WTC11 (cell line): ENCODE data around the gene RXRB. TPM values are rescaled to one million over a fixed set of nuclear protein-coding genes. Genes with fewer than 3 reads are reported as not detected.
A peak's percentile ranks its signal among the peaks of the same experiment; 100 is the strongest.

Experiments
- ATAC-seq: fragments of 200-7000 bp; cut with Tn5 transposase; 2 replicates; pipeline ENCODE4 v1.10.0; 2021; ENCODE audit warnings: mild to moderate bottlenecking, moderate library complexity
- CTCF ChIA-PET: fragments of 300-600 bp; sonication (Branson Sonifier 250); formaldehyde crosslinking; loops from one replicate; lab custom pipeline; 2021; ENCODE audit warnings: antibody characterized with exemption; lab: Charles Lee
- POLR2A ChIA-PET: fragments of 350-600 bp; sonication (Branson Sonifier 250); formaldehyde crosslinking; loops from one replicate; lab custom pipeline; 2021; ENCODE audit warnings: antibody characterized with exemption; lab: Charles Lee
- DNase-seq: peaks from one replicate; pipeline ENCODE4 v3.0.0; 2021; ENCODE audit warnings: low spot score
- H3K27ac Mint-ChIP-seq: 2 replicates; pipeline ENCODE4 v1.8.0; 2021; ENCODE audit warnings: mixed read lengths
- H3K27me3 Mint-ChIP-seq: 2 replicates; pipeline ENCODE4 v1.8.0; 2021; ENCODE audit warnings: low read depth, mild to moderate bottlenecking, moderate library complexity, mixed read lengths
- H3K36me3 Mint-ChIP-seq: 2 replicates; pipeline ENCODE4 v1.8.0; 2021; ENCODE audit warnings: mixed read lengths
- H3K4me1 Mint-ChIP-seq: 2 replicates; pipeline ENCODE4 v1.8.0; 2022; ENCODE audit warnings: mixed read lengths
- H3K4me3 Mint-ChIP-seq: 2 replicates; pipeline ENCODE4 v1.8.0; 2021; ENCODE audit warnings: mild to moderate bottlenecking, moderate library complexity, mixed read lengths
- H3K9me3 Mint-ChIP-seq: 2 replicates; pipeline ENCODE4 v1.8.0; 2021; ENCODE audit warnings: mixed read lengths
- CREB1 ChIP-seq: sonication (generic); formaldehyde crosslinking; IDR thresholded peaks from 2 replicates; pipeline ENCODE4 v1.8.0; 2023; ENCODE audit warnings: mild to moderate bottlenecking, missing genetic modification reagents
- CREM ChIP-seq: sonication (generic); formaldehyde crosslinking; IDR thresholded peaks from 2 replicates; pipeline ENCODE4 v1.8.1; 2022; ENCODE audit warnings: mild to moderate bottlenecking, missing genetic modification reagents, moderate library complexity
- ELF4 ChIP-seq: sonication (generic); formaldehyde crosslinking; IDR thresholded peaks from 2 replicates; pipeline ENCODE4 v1.8.1; 2022; ENCODE audit warnings: low read depth, mild to moderate bottlenecking, moderate library complexity, missing genetic modification reagents
- ETV6 ChIP-seq: sonication (generic); formaldehyde crosslinking; IDR thresholded peaks from 2 replicates; pipeline ENCODE4 v1.8.1; 2022; ENCODE audit warnings: mild to moderate bottlenecking, missing genetic modification reagents
- FOXJ3 ChIP-seq: sonication (generic); formaldehyde crosslinking; IDR thresholded peaks from 2 replicates; pipeline ENCODE4 v1.9.0; 2021; ENCODE audit warnings: missing genetic modification reagents, mild to moderate bottlenecking, borderline replicate concordance
- FOXK1 ChIP-seq: sonication (generic); formaldehyde crosslinking; IDR thresholded peaks from 2 replicates; pipeline ENCODE4 v1.8.0; 2022; ENCODE audit warnings: mild to moderate bottlenecking, moderate library complexity, missing genetic modification reagents
- MXD4 ChIP-seq: fragments of 250-450 bp; sonication (Bioruptor Pico); IDR thresholded peaks from 2 replicates; pipeline ENCODE4 v1.8.0; 2021; ENCODE audit warnings: mild to moderate bottlenecking, moderate library complexity, borderline replicate concordance
- RORB ChIP-seq: fragments of 250-450 bp; sonication (Bioruptor Pico); IDR thresholded peaks from 2 replicates; pipeline ENCODE4 v1.9.0; 2021; ENCODE audit warnings: mild to moderate bottlenecking
- SMAD3 ChIP-seq: sonication (generic); formaldehyde crosslinking; IDR thresholded peaks from 2 replicates; pipeline ENCODE4 v1.8.0; 2022; ENCODE audit warnings: missing genetic modification reagents, mild to moderate bottlenecking, borderline replicate concordance
- SP1 ChIP-seq: sonication (generic); formaldehyde crosslinking; conservative IDR thresholded peaks from 2 replicates; pipeline ENCODE4 v1.8.1; 2022; ENCODE audit warnings: missing genetic modification reagents
- ZNF423 ChIP-seq: fragments of 250-450 bp; sonication (Bioruptor Pico); IDR thresholded peaks from 2 replicates; pipeline ENCODE4 v2.1.2; 2022; ENCODE audit warnings: mild to moderate bottlenecking, moderate library complexity
- total RNA-seq: library from RNA; stranded (reverse); gene quantifications from 3 replicates; pipeline ENCODE4 v1.2.3, GENCODE V29; 2021
- TF ChIP-seq, protein P1 (sequence below): sonication (generic); formaldehyde crosslinking; IDR thresholded peaks from 2 replicates; pipeline ENCODE4 v1.8.0; 2022; ENCODE audit warnings: mild to moderate bottlenecking, missing genetic modification reagents
- TF ChIP-seq, protein P2 (sequence below): fragments of 250-450 bp; sonication (Bioruptor Pico); IDR thresholded peaks from 2 replicates; pipeline ENCODE4 v1.9.0; 2021; ENCODE audit warnings: mild to moderate bottlenecking, borderline replicate concordance
- TF ChIP-seq, protein P3 (sequence below): sonication (generic); formaldehyde crosslinking; IDR thresholded peaks from 2 replicates; pipeline ENCODE4 v1.8.1; 2022; ENCODE audit warnings: mild to moderate bottlenecking, moderate library complexity, missing genetic modification reagents
- TF ChIP-seq, protein P4 (sequence below): sonication (generic); formaldehyde crosslinking; IDR thresholded peaks from 2 replicates; pipeline ENCODE4 v1.8.0; 2022; ENCODE audit warnings: mild to moderate bottlenecking, missing genetic modification reagents
- TF ChIP-seq, protein P5 (sequence below): sonication (generic); formaldehyde crosslinking; IDR thresholded peaks from 2 replicates; pipeline ENCODE4 v1.8.0; 2023; ENCODE audit warnings: missing genetic modification reagents, mild to moderate bottlenecking, borderline replicate concordance
- TF ChIP-seq, protein P6 (sequence below): sonication (generic); formaldehyde crosslinking; conservative IDR thresholded peaks from 2 replicates; pipeline ENCODE4 v1.8.1; 2023; ENCODE audit warnings: mild to moderate bottlenecking, low read depth, missing genetic modification reagents, moderate library complexity

The RXRB gene
- total RNA-seq, 1 experiment from 2014 or later = 24.5 TPM

DNA sequence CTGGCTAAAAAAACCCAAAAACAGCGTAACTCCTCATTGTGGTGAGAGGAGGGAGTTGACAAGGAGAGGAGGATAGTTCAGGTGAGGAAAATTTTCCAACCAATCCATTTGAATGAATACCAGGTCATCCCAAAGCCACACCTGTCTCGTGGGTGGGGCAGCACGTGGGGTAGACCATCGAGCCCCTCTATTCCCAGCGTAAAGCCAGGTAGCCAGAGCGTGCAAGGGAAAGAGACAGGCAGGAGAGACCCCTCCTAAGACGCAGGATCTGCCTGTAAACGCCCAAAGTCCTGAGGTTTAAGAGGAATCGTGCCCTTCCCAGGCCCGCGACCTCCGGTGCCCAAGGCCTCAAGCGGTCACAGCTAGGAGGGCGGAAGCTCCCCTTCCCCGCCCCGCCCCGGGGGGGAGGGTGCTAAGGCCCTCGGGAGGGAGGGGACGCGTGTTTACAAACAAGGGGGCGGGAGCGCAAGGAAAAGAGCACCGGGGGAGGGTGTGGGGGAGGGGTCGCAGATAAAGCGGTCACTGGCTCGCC is 712 bp downstream of the RXRB start:
- Mint-ChIP-seq H3K4me3 (peak overlapping the region; percentile 97), H3K36me3 (peaks cover 41% of the 10 kb centered on the region), H3K27ac (peak overlapping the region; percentile 82), H3K27me3 (no peaks in the 10 kb centered on the region), H3K4me1 (peaks cover 49% of the 10 kb centered on the region), H3K9me3 (no peaks in the 10 kb centered on the region)
- peak; percentile 3 for ATAC-seq
- no peak for TF ChIP-seq SMAD3 (CRISPR knock-in tag)
- TF ChIP-seq MXD4 (CRISPR knock-in tag) = no peak
- TF ChIP-seq CREB1 (CRISPR knock-in tag) = 0 out of 2 replicates have a peak, but pooled peaks have one; percentile 12
- TF ChIP-seq, protein P1, sequence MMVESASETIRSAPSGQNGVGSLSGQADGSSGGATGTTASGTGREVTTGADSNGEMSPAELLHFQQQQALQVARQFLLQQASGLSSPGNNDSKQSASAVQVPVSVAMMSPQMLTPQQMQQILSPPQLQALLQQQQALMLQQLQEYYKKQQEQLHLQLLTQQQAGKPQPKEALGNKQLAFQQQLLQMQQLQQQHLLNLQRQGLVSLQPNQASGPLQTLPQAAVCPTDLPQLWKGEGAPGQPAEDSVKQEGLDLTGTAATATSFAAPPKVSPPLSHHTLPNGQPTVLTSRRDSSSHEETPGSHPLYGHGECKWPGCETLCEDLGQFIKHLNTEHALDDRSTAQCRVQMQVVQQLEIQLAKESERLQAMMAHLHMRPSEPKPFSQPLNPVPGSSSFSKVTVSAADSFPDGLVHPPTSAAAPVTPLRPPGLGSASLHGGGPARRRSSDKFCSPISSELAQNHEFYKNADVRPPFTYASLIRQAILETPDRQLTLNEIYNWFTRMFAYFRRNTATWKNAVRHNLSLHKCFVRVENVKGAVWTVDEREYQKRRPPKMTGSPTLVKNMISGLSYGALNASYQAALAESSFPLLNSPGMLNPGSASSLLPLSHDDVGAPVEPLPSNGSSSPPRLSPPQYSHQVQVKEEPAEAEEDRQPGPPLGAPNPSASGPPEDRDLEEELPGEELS (CRISPR knock-in tag) = peak; percentile 97; the same call in 1 of the 2 replicates
- TF ChIP-seq ELF4 = 0 out of 2 replicates have a peak, but pooled peaks have one; percentile 41
- peak; percentile 98 for TF ChIP-seq FOXK1 (CRISPR knock-in tag)
- peak; percentile 86 for DNase-seq
- ChIA-PET CTCF (interaction anchor here (0.9 to 2.2 kb wide), 7 partner anchors 9 to 82 kb away, joined by 3 to 20 read pairs (median 3); no protein-coding TSS in a partner anchor), POLR2A (interaction anchor here (0.7 to 1.5 kb wide), 4 partner anchors 9 to 228 kb away, joined by 3 to 6 read pairs (median 4); partner anchors contain the start of genes B3GALT4 and RING1)

DNA sequence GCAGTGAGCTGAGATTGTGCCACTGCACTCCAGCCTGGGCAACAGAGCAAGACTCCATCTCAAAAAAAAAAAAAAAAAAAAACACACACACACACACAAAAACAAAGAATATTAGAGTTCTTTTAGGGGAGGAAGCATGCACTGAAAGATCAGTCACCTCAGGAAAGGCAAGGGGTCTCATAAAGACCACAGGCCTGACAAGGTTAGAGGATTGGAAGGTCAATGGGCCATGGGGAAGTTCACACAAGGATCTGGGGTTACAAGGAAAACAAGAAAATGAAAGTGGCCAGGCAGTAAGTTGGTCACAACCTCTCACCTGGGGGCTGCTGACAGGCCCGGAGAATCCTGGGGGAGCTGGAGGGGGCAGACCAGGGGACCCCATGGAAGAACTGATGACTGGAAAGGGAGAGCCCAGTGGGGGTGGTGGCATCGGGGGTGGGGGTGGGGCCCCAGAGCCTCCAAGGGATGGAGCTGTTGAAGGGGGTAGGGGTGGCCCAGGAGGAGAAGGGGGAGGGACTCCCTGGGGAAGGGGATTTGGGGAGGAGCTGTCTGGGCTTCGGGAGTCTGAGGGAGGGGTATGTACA is 1.5 kb downstream of the RXRB start:
- Mint-ChIP-seq H3K36me3 (peaks cover 44% of the 10 kb centered on the region), H3K9me3 (no peaks in the 10 kb centered on the region), H3K4me1 (peaks cover 45% of the 10 kb centered on the region), H3K4me3 (peak overlapping the region; percentile 97), H3K27me3 (no peaks in the 10 kb centered on the region), H3K27ac (peak overlapping the region; percentile 82)
- DNase-seq = no peak
- ChIA-PET CTCF (interaction anchor here (0.9 to 2.2 kb wide), 6 partner anchors 9 to 81 kb away, joined by 3 to 20 read pairs (median 4); no protein-coding TSS in a partner anchor), POLR2A (interaction anchor here (0.9 kb wide), 1 partner anchor 10 kb away, joined by 6 read pairs; the partner anchor contains the start of gene RING1)
- TF ChIP-seq, protein P2, sequence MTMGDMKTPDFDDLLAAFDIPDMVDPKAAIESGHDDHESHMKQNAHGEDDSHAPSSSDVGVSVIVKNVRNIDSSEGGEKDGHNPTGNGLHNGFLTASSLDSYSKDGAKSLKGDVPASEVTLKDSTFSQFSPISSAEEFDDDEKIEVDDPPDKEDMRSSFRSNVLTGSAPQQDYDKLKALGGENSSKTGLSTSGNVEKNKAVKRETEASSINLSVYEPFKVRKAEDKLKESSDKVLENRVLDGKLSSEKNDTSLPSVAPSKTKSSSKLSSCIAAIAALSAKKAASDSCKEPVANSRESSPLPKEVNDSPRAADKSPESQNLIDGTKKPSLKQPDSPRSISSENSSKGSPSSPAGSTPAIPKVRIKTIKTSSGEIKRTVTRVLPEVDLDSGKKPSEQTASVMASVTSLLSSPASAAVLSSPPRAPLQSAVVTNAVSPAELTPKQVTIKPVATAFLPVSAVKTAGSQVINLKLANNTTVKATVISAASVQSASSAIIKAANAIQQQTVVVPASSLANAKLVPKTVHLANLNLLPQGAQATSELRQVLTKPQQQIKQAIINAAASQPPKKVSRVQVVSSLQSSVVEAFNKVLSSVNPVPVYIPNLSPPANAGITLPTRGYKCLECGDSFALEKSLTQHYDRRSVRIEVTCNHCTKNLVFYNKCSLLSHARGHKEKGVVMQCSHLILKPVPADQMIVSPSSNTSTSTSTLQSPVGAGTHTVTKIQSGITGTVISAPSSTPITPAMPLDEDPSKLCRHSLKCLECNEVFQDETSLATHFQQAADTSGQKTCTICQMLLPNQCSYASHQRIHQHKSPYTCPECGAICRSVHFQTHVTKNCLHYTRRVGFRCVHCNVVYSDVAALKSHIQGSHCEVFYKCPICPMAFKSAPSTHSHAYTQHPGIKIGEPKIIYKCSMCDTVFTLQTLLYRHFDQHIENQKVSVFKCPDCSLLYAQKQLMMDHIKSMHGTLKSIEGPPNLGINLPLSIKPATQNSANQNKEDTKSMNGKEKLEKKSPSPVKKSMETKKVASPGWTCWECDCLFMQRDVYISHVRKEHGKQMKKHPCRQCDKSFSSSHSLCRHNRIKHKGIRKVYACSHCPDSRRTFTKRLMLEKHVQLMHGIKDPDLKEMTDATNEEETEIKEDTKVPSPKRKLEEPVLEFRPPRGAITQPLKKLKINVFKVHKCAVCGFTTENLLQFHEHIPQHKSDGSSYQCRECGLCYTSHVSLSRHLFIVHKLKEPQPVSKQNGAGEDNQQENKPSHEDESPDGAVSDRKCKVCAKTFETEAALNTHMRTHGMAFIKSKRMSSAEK = no peak
- TF ChIP-seq FOXJ3 = no peak
- TF ChIP-seq CREB1 (CRISPR knock-in tag) = no peak
- no peak for TF ChIP-seq SP1 (CRISPR knock-in tag)
- no peak for TF ChIP-seq CREM (CRISPR knock-in tag)
- TF ChIP-seq, protein P3, sequence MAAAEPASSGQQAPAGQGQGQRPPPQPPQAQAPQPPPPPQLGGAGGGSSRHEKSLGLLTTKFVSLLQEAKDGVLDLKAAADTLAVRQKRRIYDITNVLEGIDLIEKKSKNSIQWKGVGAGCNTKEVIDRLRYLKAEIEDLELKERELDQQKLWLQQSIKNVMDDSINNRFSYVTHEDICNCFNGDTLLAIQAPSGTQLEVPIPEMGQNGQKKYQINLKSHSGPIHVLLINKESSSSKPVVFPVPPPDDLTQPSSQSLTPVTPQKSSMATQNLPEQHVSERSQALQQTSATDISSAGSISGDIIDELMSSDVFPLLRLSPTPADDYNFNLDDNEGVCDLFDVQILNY = no peak
- TF ChIP-seq RORB (CRISPR knock-in tag) = no peak
- TF ChIP-seq, protein P4, sequence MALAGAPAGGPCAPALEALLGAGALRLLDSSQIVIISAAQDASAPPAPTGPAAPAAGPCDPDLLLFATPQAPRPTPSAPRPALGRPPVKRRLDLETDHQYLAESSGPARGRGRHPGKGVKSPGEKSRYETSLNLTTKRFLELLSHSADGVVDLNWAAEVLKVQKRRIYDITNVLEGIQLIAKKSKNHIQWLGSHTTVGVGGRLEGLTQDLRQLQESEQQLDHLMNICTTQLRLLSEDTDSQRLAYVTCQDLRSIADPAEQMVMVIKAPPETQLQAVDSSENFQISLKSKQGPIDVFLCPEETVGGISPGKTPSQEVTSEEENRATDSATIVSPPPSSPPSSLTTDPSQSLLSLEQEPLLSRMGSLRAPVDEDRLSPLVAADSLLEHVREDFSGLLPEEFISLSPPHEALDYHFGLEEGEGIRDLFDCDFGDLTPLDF (CRISPR knock-in tag) = no peak
- TF ChIP-seq, protein P5, sequence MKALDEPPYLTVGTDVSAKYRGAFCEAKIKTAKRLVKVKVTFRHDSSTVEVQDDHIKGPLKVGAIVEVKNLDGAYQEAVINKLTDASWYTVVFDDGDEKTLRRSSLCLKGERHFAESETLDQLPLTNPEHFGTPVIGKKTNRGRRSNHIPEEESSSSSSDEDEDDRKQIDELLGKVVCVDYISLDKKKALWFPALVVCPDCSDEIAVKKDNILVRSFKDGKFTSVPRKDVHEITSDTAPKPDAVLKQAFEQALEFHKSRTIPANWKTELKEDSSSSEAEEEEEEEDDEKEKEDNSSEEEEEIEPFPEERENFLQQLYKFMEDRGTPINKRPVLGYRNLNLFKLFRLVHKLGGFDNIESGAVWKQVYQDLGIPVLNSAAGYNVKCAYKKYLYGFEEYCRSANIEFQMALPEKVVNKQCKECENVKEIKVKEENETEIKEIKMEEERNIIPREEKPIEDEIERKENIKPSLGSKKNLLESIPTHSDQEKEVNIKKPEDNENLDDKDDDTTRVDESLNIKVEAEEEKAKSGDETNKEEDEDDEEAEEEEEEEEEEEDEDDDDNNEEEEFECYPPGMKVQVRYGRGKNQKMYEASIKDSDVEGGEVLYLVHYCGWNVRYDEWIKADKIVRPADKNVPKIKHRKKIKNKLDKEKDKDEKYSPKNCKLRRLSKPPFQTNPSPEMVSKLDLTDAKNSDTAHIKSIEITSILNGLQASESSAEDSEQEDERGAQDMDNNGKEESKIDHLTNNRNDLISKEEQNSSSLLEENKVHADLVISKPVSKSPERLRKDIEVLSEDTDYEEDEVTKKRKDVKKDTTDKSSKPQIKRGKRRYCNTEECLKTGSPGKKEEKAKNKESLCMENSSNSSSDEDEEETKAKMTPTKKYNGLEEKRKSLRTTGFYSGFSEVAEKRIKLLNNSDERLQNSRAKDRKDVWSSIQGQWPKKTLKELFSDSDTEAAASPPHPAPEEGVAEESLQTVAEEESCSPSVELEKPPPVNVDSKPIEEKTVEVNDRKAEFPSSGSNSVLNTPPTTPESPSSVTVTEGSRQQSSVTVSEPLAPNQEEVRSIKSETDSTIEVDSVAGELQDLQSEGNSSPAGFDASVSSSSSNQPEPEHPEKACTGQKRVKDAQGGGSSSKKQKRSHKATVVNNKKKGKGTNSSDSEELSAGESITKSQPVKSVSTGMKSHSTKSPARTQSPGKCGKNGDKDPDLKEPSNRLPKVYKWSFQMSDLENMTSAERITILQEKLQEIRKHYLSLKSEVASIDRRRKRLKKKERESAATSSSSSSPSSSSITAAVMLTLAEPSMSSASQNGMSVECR (CRISPR knock-in tag) = no peak
- TF ChIP-seq, protein P6, sequence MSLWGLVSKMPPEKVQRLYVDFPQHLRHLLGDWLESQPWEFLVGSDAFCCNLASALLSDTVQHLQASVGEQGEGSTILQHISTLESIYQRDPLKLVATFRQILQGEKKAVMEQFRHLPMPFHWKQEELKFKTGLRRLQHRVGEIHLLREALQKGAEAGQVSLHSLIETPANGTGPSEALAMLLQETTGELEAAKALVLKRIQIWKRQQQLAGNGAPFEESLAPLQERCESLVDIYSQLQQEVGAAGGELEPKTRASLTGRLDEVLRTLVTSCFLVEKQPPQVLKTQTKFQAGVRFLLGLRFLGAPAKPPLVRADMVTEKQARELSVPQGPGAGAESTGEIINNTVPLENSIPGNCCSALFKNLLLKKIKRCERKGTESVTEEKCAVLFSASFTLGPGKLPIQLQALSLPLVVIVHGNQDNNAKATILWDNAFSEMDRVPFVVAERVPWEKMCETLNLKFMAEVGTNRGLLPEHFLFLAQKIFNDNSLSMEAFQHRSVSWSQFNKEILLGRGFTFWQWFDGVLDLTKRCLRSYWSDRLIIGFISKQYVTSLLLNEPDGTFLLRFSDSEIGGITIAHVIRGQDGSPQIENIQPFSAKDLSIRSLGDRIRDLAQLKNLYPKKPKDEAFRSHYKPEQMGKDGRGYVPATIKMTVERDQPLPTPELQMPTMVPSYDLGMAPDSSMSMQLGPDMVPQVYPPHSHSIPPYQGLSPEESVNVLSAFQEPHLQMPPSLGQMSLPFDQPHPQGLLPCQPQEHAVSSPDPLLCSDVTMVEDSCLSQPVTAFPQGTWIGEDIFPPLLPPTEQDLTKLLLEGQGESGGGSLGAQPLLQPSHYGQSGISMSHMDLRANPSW (CRISPR knock-in tag) = no peak
- no peak for TF ChIP-seq ZNF423 (CRISPR knock-in tag)
- TF ChIP-seq ETV6 (CRISPR knock-in tag) = no peak
- no peak for ATAC-seq
